Gastroesophageal sphincter (tissue), 4 donors: Measurements from ENCODE around the gene NFATC2. TPM values are rescaled to one million over a fixed set of nuclear protein-coding genes. Genes with fewer than 3 reads are reported as not detected.

Experiments
- ATAC-seq: fragments of 150-250 bp; one replicate; pipeline ENCODE4 v1.9.1; 2016; ENCODE audit warnings: mild to moderate bottlenecking, moderate library complexity
- H3K27ac ChIP-seq, 4 donors: fragments of 200-600 bp; sonication (generic) in 3 of 4; 1 replicate in 3 of 4; 2 replicates in 1 of 4; pipeline ENCODE4 v1.5.1; 2016 to 2019
- H3K27me3 ChIP-seq: fragments of 200-600 bp; sonication (generic); one replicate; pipeline ENCODE4 v1.5.1; 2019
- H3K36me3 ChIP-seq, 2 donors: fragments of 200-600 bp; sonication (generic); one replicate each; pipeline ENCODE4 v1.5.1; 2019; ENCODE audit warnings: control low read depth in 1 of 2
- H3K4me1 ChIP-seq, 3 donors: fragments of 200-600 bp; sonication (generic); 1 replicate in 2 of 3; 2 replicates in 1 of 3; pipeline ENCODE4 v1.5.1; 2016 to 2019; ENCODE audit warnings: control low read depth in 2 of 3
- H3K4me3 ChIP-seq, 2 donors: fragments of 200-600 bp; sonication (generic); one replicate each; pipeline ENCODE4 v1.5.1; 2019; ENCODE audit warnings: mild to moderate bottlenecking in 1 of 2, moderate library complexity in 1 of 2
- H3K9me3 ChIP-seq, 3 donors: fragments of 200-600 bp; sonication (generic); one replicate each; pipeline ENCODE4 v1.5.1; 2017 to 2019; ENCODE audit warnings: control low read depth in 2 of 3
- CTCF ChIP-seq, 4 experiments: fragments of 200-600 bp in 2 of 4; fragments of 450-650 bp in 2 of 4; sonication (generic) in 1 of 4; IDR thresholded peaks; one replicate each; pipeline ENCODE4 v1.5.1; 2017 to 2019; ENCODE audit warnings: antibody characterized with exemption in 4 of 4, mild to moderate bottlenecking in 2 of 4, moderate library complexity in 2 of 4
- EP300 ChIP-seq: sonication (generic); formaldehyde crosslinking; IDR thresholded peaks from one replicate; pipeline ENCODE4 v1.6.1; 2017; ENCODE audit warnings: antibody characterized with exemption, mild to moderate bottlenecking
- POLR2A ChIP-seq, 2 donors: fragments of 450-650 bp; IDR thresholded peaks; one replicate each; pipeline ENCODE4 v1.6.1; 2017; ENCODE audit warnings: antibody characterized with exemption in 2 of 2, mild to moderate bottlenecking in 2 of 2, moderate library complexity in 1 of 2
- POLR2AphosphoS5 ChIP-seq: sonication (generic); formaldehyde crosslinking; IDR thresholded peaks from one replicate; pipeline ENCODE4 v1.6.1; 2017; ENCODE audit warnings: antibody characterized with exemption
- WGBS, 2 donors: methylation state at CpG; one replicate each; pipeline ENCODE4 v1.1.5; 2018; ENCODE audit warnings: low coverage in 1 of 2; 5-methylcytosine and 5-hydroxymethylcytosine counted together
- total RNA-seq, 4 donors: library from RNA; depleted of rRNA; stranded (reverse); fragments of >200 nt; gene quantifications; one replicate each; pipeline ENCODE4 v1.1.0, GENCODE V29; 2016

Gene NFATC2
- total RNA-seq, 4 donors from 2014 or later = 4.4 to 20.2 (median 9.0) TPM

- H3K4me1 ChIP-seq = peaks cover 0 to 9% (median 6%) of the 10 kb centered on the region in 3 donors
These were observed 157.6 kb downstream of the NFATC2 start for GRCh38 chr20:51384875-51385274.

GRCh38 chr20:51383891-51384510 is 158.5 kb downstream of the NFATC2 start:
- Histone ChIP-seq H3K9me3 (no peaks in the 10 kb centered on the region), H3K36me3 (no peaks in the 10 kb centered on the region), H3K27ac (no peak overlapping the region), H3K4me1 (peaks cover 0 to 9% (median 6%) of the 10 kb centered on the region in 3 donors), H3K27me3 (no peaks in the 10 kb centered on the region), H3K4me3 (no peak overlapping the region)
- 85 to 91% methylated on average over 10 to 11 of the region's 11 CpGs for WGBS, 2 donors
- ATAC-seq = no peak
- TF ChIP-seq POLR2A (IDR thresholded peaks at IDR 0.05) = no peak
- no peak for TF ChIP-seq CTCF (IDR thresholded peaks at IDR 0.05)
- no peak for TF ChIP-seq POLR2AphosphoS5
- TF ChIP-seq EP300 = no peak

More at GRCh38 chr20:51384875-51385274, 157.6 kb downstream of the NFATC2 start:
- Histone ChIP-seq H3K36me3 (no peaks in the 10 kb centered on the region), H3K27ac (no peak overlapping the region), H3K9me3 (no peaks in the 10 kb centered on the region), H3K27me3 (no peaks in the 10 kb centered on the region), H3K4me3 (no peak overlapping the region)
- WGBS, 2 donors = 80 to 86% methylated on average over 2 to 3 of the region's 3 CpGs
- TF ChIP-seq POLR2A (IDR thresholded peaks at IDR 0.05) (no peak), POLR2AphosphoS5 (no peak), EP300 (no peak), CTCF (IDR thresholded peaks at IDR 0.05) (no peak)
- no peak for ATAC-seq

GRCh38 chr20:51382986-51383821 is 159.3 kb downstream of the NFATC2 start:
- ATAC-seq = no peak
- WGBS, 2 donors = 57 to 70% methylated on average over 2 to 9 of the region's 23 CpGs
- peaks cover 0 to 9% (median 6%) of the 10 kb centered on the region in 3 donors for H3K4me1 ChIP-seq
- H3K9me3 ChIP-seq = no peaks in the 10 kb centered on the region
- no peak overlapping the region for H3K4me3 ChIP-seq
- H3K27ac ChIP-seq = no peak overlapping the region
- H3K27me3 ChIP-seq = no peaks in the 10 kb centered on the region
- H3K36me3 ChIP-seq = no peaks in the 10 kb centered on the region
- TF ChIP-seq CTCF (IDR thresholded peaks at IDR 0.05) (no peak), EP300 (no peak), POLR2AphosphoS5 (no peak), POLR2A (IDR thresholded peaks at IDR 0.05) (no peak)

- H3K27ac ChIP-seq = no peak overlapping the region
- no peaks in the 10 kb centered on the region for H3K9me3 ChIP-seq
- peaks cover 0 to 9% (median 6%) of the 10 kb centered on the region in 3 donors for H3K4me1 ChIP-seq
- no peak for TF ChIP-seq POLR2A (IDR thresholded peaks at IDR 0.05)
- TF ChIP-seq POLR2AphosphoS5 = no peak
- TF ChIP-seq CTCF (IDR thresholded peaks at IDR 0.05) = no peak
- TF ChIP-seq EP300 = no peak
- ATAC-seq = no peak
- 91 to 100% methylated on average over 1 to 10 of the region's 17 CpGs for WGBS, 2 donors
- H3K36me3 ChIP-seq = no peaks in the 10 kb centered on the region
- no peak overlapping the region for H3K4me3 ChIP-seq
- H3K27me3 ChIP-seq = no peaks in the 10 kb centered on the region
These were observed 160.2 kb downstream of the NFATC2 start for GRCh38 chr20:51382111-51382985.
